ENCODE measurements around the gene DUT. TPM values are rescaled to one million over a fixed set of nuclear protein-coding genes. Genes with fewer than 3 reads are reported as not detected.
A peak's percentile ranks its signal among the peaks of the same experiment; 100 is the strongest.

The DUT gene
- total RNA-seq, 1 experiment from 2014 or later = 81.1 TPM

DNA sequence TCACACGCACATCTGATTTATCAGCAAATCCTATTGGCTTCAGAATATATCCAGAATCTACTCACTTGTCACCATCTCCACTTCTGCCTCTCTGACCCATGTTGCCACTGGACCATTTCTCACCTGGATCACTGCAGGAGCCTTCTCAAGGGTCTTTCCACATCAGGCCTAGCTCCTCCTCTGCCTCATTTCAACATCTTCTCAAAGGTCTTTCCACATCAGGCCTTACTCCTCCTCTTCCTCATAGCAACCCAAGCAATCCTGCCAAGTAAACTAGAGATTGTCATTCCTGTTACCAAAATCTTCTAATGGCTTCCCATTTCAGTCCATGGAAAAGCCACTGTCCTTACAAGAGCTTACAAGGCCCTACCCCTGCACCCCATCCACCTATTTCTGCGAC lies 18.0 kb upstream of the DUT start:
- no peaks in the 10 kb centered on the region for H3K9me3 Mint-ChIP-seq (ENCODE audit: unreplicated experiment)
- peak; percentile 41 for DNase-seq (ENCODE audit: unreplicated experiment)

DNA sequence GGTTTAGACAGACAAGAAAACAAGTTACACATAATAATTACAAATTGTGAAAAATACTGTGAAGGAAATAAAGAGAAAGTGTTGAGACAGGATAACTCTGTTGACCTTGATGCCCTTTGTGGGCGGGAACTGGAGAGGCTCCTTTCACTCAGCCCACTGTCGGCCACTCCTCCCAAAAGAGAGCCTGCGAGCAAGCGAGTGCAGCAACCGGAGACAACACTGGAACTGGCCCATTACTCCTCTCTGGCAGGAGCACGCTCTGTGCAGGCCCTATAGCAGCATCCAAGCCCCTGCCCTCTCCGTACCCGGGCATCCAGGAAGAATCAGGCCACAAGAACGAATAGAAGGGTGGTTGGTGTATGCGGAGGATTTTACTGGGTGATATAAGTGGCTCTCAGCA lies 16.2 kb upstream of the DUT start:
- no peak for DNase-seq (ENCODE audit: unreplicated experiment)
- Mint-ChIP-seq H3K27me3 (ENCODE audit: insufficient read depth, unreplicated experiment) (no peaks in the 10 kb centered on the region), H3K36me3 (ENCODE audit: insufficient read depth, unreplicated experiment) (no peaks in the 10 kb centered on the region), H3K4me1 (ENCODE audit: insufficient read depth, unreplicated experiment) (no peaks in the 10 kb centered on the region), H3K4me3 (ENCODE audit: unreplicated experiment) (no peak overlapping the region), H3K9me3 (ENCODE audit: unreplicated experiment) (no peaks in the 10 kb centered on the region), H3K27ac (ENCODE audit: low read depth, unreplicated experiment) (no peak overlapping the region)
- ChIA-PET CTCF (interaction anchor here (0.7 kb wide), 1 partner anchor 23 kb away, joined by 3 read pairs; no protein-coding TSS in a partner anchor), POLR2A (no interaction called here)
- no TSS peak for BruUV-seq (replicated peaks)
- intact Hi-C loops (cut with micrococcal nuclease) = no loop called here
- TF ChIP-seq, protein P1, sequence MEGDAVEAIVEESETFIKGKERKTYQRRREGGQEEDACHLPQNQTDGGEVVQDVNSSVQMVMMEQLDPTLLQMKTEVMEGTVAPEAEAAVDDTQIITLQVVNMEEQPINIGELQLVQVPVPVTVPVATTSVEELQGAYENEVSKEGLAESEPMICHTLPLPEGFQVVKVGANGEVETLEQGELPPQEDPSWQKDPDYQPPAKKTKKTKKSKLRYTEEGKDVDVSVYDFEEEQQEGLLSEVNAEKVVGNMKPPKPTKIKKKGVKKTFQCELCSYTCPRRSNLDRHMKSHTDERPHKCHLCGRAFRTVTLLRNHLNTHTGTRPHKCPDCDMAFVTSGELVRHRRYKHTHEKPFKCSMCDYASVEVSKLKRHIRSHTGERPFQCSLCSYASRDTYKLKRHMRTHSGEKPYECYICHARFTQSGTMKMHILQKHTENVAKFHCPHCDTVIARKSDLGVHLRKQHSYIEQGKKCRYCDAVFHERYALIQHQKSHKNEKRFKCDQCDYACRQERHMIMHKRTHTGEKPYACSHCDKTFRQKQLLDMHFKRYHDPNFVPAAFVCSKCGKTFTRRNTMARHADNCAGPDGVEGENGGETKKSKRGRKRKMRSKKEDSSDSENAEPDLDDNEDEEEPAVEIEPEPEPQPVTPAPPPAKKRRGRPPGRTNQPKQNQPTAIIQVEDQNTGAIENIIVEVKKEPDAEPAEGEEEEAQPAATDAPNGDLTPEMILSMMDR (IDR thresholded peaks at IDR 0.05; ENCODE audit: unreplicated experiment) = no peak

More for the DNA sequence above, 18.0 kb upstream of the DUT start:
- Mint-ChIP-seq H3K4me1 (ENCODE audit: insufficient read depth, unreplicated experiment) (no peaks in the 10 kb centered on the region), H3K27me3 (ENCODE audit: insufficient read depth, unreplicated experiment) (no peaks in the 10 kb centered on the region), H3K27ac (ENCODE audit: low read depth, unreplicated experiment) (no peak overlapping the region), H3K4me3 (ENCODE audit: unreplicated experiment) (no peak overlapping the region), H3K36me3 (ENCODE audit: insufficient read depth, unreplicated experiment) (no peaks in the 10 kb centered on the region)
- ChIA-PET CTCF (interaction anchor here (0.6 kb wide), 1 partner anchor 1993 kb away, joined by 3 read pairs; no protein-coding TSS in a partner anchor), POLR2A (no interaction called here)
- TF ChIP-seq, protein P1 (IDR thresholded peaks at IDR 0.05; ENCODE audit: unreplicated experiment) = no peak
- intact Hi-C loops (cut with micrococcal nuclease) = no loop called here
- BruUV-seq (replicated peaks) = no TSS peak

DNA sequence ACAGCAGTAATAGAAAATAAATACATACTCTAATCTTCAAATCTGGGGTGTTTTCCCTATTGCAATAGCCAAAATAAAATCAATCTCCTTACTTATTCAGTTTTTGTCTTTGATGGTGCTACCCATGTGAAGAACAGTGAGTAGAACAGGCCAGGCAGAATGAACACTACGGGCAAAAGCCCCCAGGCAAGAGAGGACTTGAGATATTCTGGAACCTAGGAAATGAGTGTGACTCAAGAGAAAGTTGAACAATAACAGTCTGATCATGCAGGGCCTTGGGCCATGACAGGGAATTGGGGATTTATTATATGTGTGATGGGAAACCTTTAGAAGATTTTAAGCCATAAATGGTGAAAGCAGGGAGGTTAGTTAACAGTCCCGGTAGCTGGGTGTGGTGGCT lies 14.0 kb upstream of the DUT start:
- H3K36me3 Mint-ChIP-seq (ENCODE audit: insufficient read depth, unreplicated experiment) = no peaks in the 10 kb centered on the region
- intact Hi-C loops (cut with micrococcal nuclease) = no loop called here
- ChIA-PET CTCF (interaction anchor here (0.7 kb wide), 1 partner anchor 1262 kb away, joined by 3 read pairs; no protein-coding TSS in a partner anchor), POLR2A (interaction anchor here (0.6 kb wide), 1 partner anchor 91 kb away, joined by 3 read pairs; no protein-coding TSS in a partner anchor)
- no peak overlapping the region for H3K4me3 Mint-ChIP-seq (ENCODE audit: unreplicated experiment)
- H3K27me3 Mint-ChIP-seq (ENCODE audit: insufficient read depth, unreplicated experiment) = no peaks in the 10 kb centered on the region
- H3K27ac Mint-ChIP-seq (ENCODE audit: low read depth, unreplicated experiment) = no peak overlapping the region
- TF ChIP-seq, protein P1 (IDR thresholded peaks at IDR 0.05; ENCODE audit: unreplicated experiment) = no peak
- no peaks in the 10 kb centered on the region for H3K9me3 Mint-ChIP-seq (ENCODE audit: unreplicated experiment)
- no peaks in the 10 kb centered on the region for H3K4me1 Mint-ChIP-seq (ENCODE audit: insufficient read depth, unreplicated experiment)
- DNase-seq (ENCODE audit: unreplicated experiment) = no peak
- BruUV-seq (replicated peaks) = no TSS peak

DNA sequence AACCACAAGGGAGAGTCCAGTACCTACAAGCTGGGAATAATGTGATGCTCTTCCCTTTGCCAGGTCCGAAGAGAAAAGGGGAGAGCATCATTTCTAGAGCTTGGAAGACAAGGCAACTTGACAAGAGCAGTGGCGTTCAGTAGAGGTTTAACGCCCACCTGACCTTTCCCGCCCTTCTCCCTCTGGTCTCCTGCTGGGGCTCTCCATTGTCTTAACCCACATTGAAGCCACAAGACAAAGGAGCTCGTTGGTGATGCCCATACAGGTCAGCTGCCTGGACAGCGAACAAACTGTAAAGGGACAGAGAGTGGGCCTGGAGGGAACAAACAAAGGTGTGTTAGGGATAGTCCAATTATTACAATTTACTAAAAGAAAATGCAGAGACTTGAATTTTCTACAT lies 13.1 kb upstream of the DUT start:
- H3K9me3 Mint-ChIP-seq (ENCODE audit: unreplicated experiment) = no peaks in the 10 kb centered on the region
- H3K27ac Mint-ChIP-seq (ENCODE audit: low read depth, unreplicated experiment) = no peak overlapping the region
- no peaks in the 10 kb centered on the region for H3K27me3 Mint-ChIP-seq (ENCODE audit: insufficient read depth, unreplicated experiment)
- H3K4me1 Mint-ChIP-seq (ENCODE audit: insufficient read depth, unreplicated experiment) = no peaks in the 10 kb centered on the region
- POLR2A ChIA-PET = no interaction called here
- no peak overlapping the region for H3K4me3 Mint-ChIP-seq (ENCODE audit: unreplicated experiment)
- no peaks in the 10 kb centered on the region for H3K36me3 Mint-ChIP-seq (ENCODE audit: insufficient read depth, unreplicated experiment)
- no TSS peak for BruUV-seq (replicated peaks)
- intact Hi-C loops (cut with micrococcal nuclease) = no loop called here
- TF ChIP-seq, protein P1 (IDR thresholded peaks at IDR 0.05; ENCODE audit: unreplicated experiment) = no peak
- no peak for DNase-seq (ENCODE audit: unreplicated experiment)
- CTCF ChIA-PET = interaction anchor here (0.6 to 1.0 kb wide), 2 partner anchors 12 to 480 kb away, joined by 3 to 4 read pairs; no protein-coding TSS in a partner anchor

Data from MCF 10A (cell line).